HEK293 (cell line): ENCODE results near the gene ATP8A1.
A peak's percentile ranks its signal among the peaks of the same experiment; 100 is the strongest.

Source experiments
- CTCF ChIA-PET: fragments of 350-600 bp; formaldehyde crosslinking; extraction: SDS; loops from one replicate; lab custom pipeline; 2021; ENCODE audit warnings: antibody characterized with exemption; lab: Yijun Ruan, JAX
- POLR2A ChIA-PET: fragments of 300-600 bp; formaldehyde crosslinking; extraction: SDS; loops from one replicate; lab custom pipeline; 2020; ENCODE audit warnings: antibody characterized with exemption, inconsistent platforms; lab: Yijun Ruan, JAX
- H3K27ac ChIP-seq: fragments of 200-500 bp; sonication (Bioruptor generic); 2 replicates; pipeline ENCODE4 v1.5.1; 2014; ENCODE audit warnings: low read depth, low read length, control low read depth, inconsistent platforms; ENCODE audit errors: extremely low read depth
- H3K36me3 ChIP-seq, 2 experiments: fragments of 200-500 bp in 1 of 2; sonication (Bioruptor generic) in 1 of 2; 1 replicate in 1 of 2; 2 replicates in 1 of 2; pipeline ENCODE4 v1.5.1; 2014 to 2017; ENCODE audit warnings: inconsistent platforms in 2 of 2, low read length in 2 of 2; ENCODE audit not compliant: control insufficient read depth in 2 of 2, insufficient read depth in 1 of 2
- H3K4me1 ChIP-seq: fragments of 200-500 bp; sonication (Bioruptor generic); 2 replicates; pipeline ENCODE4 v1.5.1; 2014; ENCODE audit warnings: mild to moderate bottlenecking, low read length, inconsistent platforms; ENCODE audit not compliant: control insufficient read depth, insufficient read depth
- H3K4me3 ChIP-seq: 2 replicates; pipeline ENCODE4 v1.5.1; 2011; ENCODE audit warnings: low read depth, mild to moderate bottlenecking, control low read depth, low read length, moderate library complexity
- H3K9me3 ChIP-seq: fragments of 200-500 bp; sonication (Bioruptor generic); 2 replicates; pipeline ENCODE4 v1.5.1; 2014; ENCODE audit warnings: low read depth, low read length, inconsistent platforms; ENCODE audit not compliant: control insufficient read depth, insufficient read depth
- INSM2 ChIP-seq: fragments of 450-650 bp; formaldehyde crosslinking; IDR thresholded peaks from 2 replicates; pipeline ENCODE4 v1.5.1; 2016; ENCODE audit warnings: missing biosample characterization, missing genetic modification characterization
- KLF9 ChIP-seq: fragments of 450-650 bp; formaldehyde crosslinking; IDR thresholded peaks from 2 replicates; pipeline ENCODE4 v1.5.1; 2016; ENCODE audit warnings: missing biosample characterization, missing genetic modification characterization, low read depth
- PATZ1 ChIP-seq: fragments of 450-650 bp; formaldehyde crosslinking; IDR thresholded peaks from 2 replicates; pipeline ENCODE4 v1.5.1; 2016; ENCODE audit warnings: missing biosample characterization, missing genetic modification characterization
- PRDM1 ChIP-seq: fragments of 450-650 bp; formaldehyde crosslinking; IDR thresholded peaks from 2 replicates; pipeline ENCODE4; 2016; ENCODE audit warnings: missing biosample characterization, missing genetic modification characterization
- SP2 ChIP-seq: fragments of 450-650 bp; formaldehyde crosslinking; IDR thresholded peaks from 2 replicates; pipeline ENCODE4 v1.5.1; 2016; ENCODE audit warnings: missing biosample characterization, missing genetic modification characterization
- SP3 ChIP-seq: fragments of 450-650 bp; formaldehyde crosslinking; IDR thresholded peaks from 2 replicates; pipeline ENCODE4 v1.5.1; 2016; ENCODE audit warnings: missing biosample characterization, missing genetic modification characterization
- WT1 ChIP-seq: fragments of 450-650 bp; formaldehyde crosslinking; IDR thresholded peaks from 2 replicates; pipeline ENCODE4 v1.5.1; 2016; ENCODE audit warnings: missing biosample characterization, missing genetic modification characterization
- ZBTB10 ChIP-seq: fragments of 450-650 bp; formaldehyde crosslinking; IDR thresholded peaks from 2 replicates; pipeline ENCODE4 v1.5.1; 2016; ENCODE audit warnings: missing biosample characterization, missing genetic modification characterization
- ZBTB17 ChIP-seq: fragments of 450-650 bp; formaldehyde crosslinking; IDR thresholded peaks from 2 replicates; pipeline ENCODE4 v1.5.1; 2016; ENCODE audit warnings: missing biosample characterization, missing genetic modification characterization
- ZBTB21 ChIP-seq: fragments of 450-650 bp; formaldehyde crosslinking; IDR thresholded peaks from 2 replicates; pipeline ENCODE4 v1.5.1; 2017; ENCODE audit warnings: missing biosample characterization, missing genetic modification characterization
- ZFP3 ChIP-seq: fragments of 450-650 bp; formaldehyde crosslinking; IDR thresholded peaks from 2 replicates; pipeline ENCODE4 v1.5.1; 2016; ENCODE audit warnings: low read depth, missing biosample characterization, missing genetic modification characterization
- ZNF146 ChIP-seq: fragments of 450-650 bp; formaldehyde crosslinking; IDR thresholded peaks from 2 replicates; pipeline ENCODE4 v1.5.1; 2016; ENCODE audit warnings: missing biosample characterization, missing genetic modification characterization
- ZNF175 ChIP-seq: fragments of 450-650 bp; formaldehyde crosslinking; IDR thresholded peaks from 2 replicates; pipeline ENCODE4 v1.5.1; 2016; ENCODE audit warnings: missing biosample characterization, missing genetic modification characterization
- ZNF23 ChIP-seq: fragments of 450-650 bp; formaldehyde crosslinking; IDR thresholded peaks from 2 replicates; pipeline ENCODE4 v1.5.1; 2016; ENCODE audit warnings: missing biosample characterization, missing genetic modification characterization, borderline replicate concordance
- ZNF280C ChIP-seq: fragments of 450-650 bp; formaldehyde crosslinking; IDR thresholded peaks from 2 replicates; pipeline ENCODE4 v1.5.1; 2016; ENCODE audit warnings: missing biosample characterization, missing genetic modification characterization
- ZNF324 ChIP-seq: fragments of 450-650 bp; formaldehyde crosslinking; IDR thresholded peaks from 2 replicates; pipeline ENCODE4 v1.5.1; 2016; ENCODE audit warnings: missing biosample characterization, missing genetic modification characterization
- ZNF350 ChIP-seq: fragments of 450-650 bp; formaldehyde crosslinking; IDR thresholded peaks from 2 replicates; pipeline ENCODE4 v1.5.0; 2017; ENCODE audit warnings: missing biosample characterization, mild to moderate bottlenecking, missing genetic modification characterization
- ZNF37A ChIP-seq: fragments of 450-650 bp; IDR thresholded peaks from 2 replicates; pipeline ENCODE4 v1.5.1; 2018; ENCODE audit warnings: missing biosample characterization, missing genetic modification characterization
- ZNF473 ChIP-seq: fragments of 450-650 bp; formaldehyde crosslinking; IDR thresholded peaks from 2 replicates; pipeline ENCODE4 v1.5.1; 2017; ENCODE audit warnings: missing biosample characterization, missing genetic modification characterization
- ZNF623 ChIP-seq: fragments of 450-650 bp; formaldehyde crosslinking; IDR thresholded peaks from 2 replicates; pipeline ENCODE4 v1.5.1; 2016; ENCODE audit warnings: missing biosample characterization, missing genetic modification characterization
- ZNF654 ChIP-seq: fragments of 450-650 bp; formaldehyde crosslinking; IDR thresholded peaks from 2 replicates; pipeline ENCODE4 v1.5.1; 2016; ENCODE audit warnings: low read depth, missing biosample characterization, missing genetic modification characterization
- ZNF677 ChIP-seq: fragments of 450-650 bp; IDR thresholded peaks from 2 replicates; pipeline ENCODE4 v1.5.0; 2018; ENCODE audit warnings: missing biosample characterization, mild to moderate bottlenecking, missing genetic modification characterization, moderate library complexity
- ZSCAN16 ChIP-seq: fragments of 450-650 bp; formaldehyde crosslinking; IDR thresholded peaks from 2 replicates; pipeline ENCODE4 v1.5.1; 2016; ENCODE audit warnings: missing biosample characterization, missing genetic modification characterization

The ATP8A1 gene

GRCh38 chr4:42519803-42520417 is 137.0 kb downstream of the ATP8A1 start:
- no peak overlapping the region for H3K4me3 ChIP-seq
- no peaks in the 10 kb centered on the region for H3K9me3 ChIP-seq
- peaks cover 0 to 26% of the 10 kb centered on the region in 2 experiments; a peak in 1 of 3 replicates for H3K36me3 ChIP-seq
- no peak overlapping the region for H3K27ac ChIP-seq
- CTCF ChIA-PET = interaction anchor here (0.6 to 5.5 kb wide), 16 partner anchors 9 to 239 kb away, joined by 3 to 69 read pairs (median 4); no protein-coding TSS in a partner anchor
- TF ChIP-seq SP3 (no peak), ZBTB21 (tag by site-specific recombination) (no peak), ZNF654 (tag by site-specific recombination) (peak; percentile 62), PATZ1 (tag by site-specific recombination) (no peak)
- no peaks in the 10 kb centered on the region for H3K4me1 ChIP-seq
- POLR2A ChIA-PET = no interaction called here

GRCh38 chr4:42515156-42515884 is 141.6 kb downstream of the ATP8A1 start:
- no peaks in the 10 kb centered on the region for H3K36me3 ChIP-seq

GRCh38 chr4:42513748-42514492 is 143.0 kb downstream of the ATP8A1 start:
- Histone ChIP-seq H3K4me3 (no peak overlapping the region), H3K27ac (no peak overlapping the region), H3K4me1 (no peaks in the 10 kb centered on the region), H3K36me3 (no peaks in the 10 kb centered on the region), H3K9me3 (no peaks in the 10 kb centered on the region)
- ChIA-PET POLR2A (interaction anchor here (0.6 kb wide), 1 partner anchor 130 kb away, joined by 3 read pairs; no protein-coding TSS in a partner anchor), CTCF (no interaction called here)
- TF ChIP-seq ZBTB17 (tag by site-specific recombination) (no peak), ZNF37A (tag by site-specific recombination) (no peak), ZNF623 (no peak), INSM2 (tag by site-specific recombination) (no peak), ZNF324 (tag by site-specific recombination) (no peak), ZNF350 (tag by site-specific recombination) (no peak), ZNF175 (tag by site-specific recombination) (no peak), ZNF280C (tag by site-specific recombination) (no peak), ZBTB10 (tag by site-specific recombination) (no peak), ZNF23 (tag by site-specific recombination) (no peak), PRDM1 (tag by site-specific recombination) (no peak), ZFP3 (no peak), WT1 (tag by site-specific recombination) (no peak), ZSCAN16 (no peak), KLF9 (tag by site-specific recombination) (no peak), ZNF146 (tag by site-specific recombination) (no peak)

More at GRCh38 chr4:42515156-42515884, 141.6 kb downstream of the ATP8A1 start:
- no peaks in the 10 kb centered on the region for H3K4me1 ChIP-seq
- no peak overlapping the region for H3K4me3 ChIP-seq
- no peak for TF ChIP-seq ZNF677
- no peak for TF ChIP-seq ZNF473 (tag by site-specific recombination)
- no peak for TF ChIP-seq SP2
- ChIA-PET CTCF (interaction anchor here (0.7 to 0.9 kb wide), 2 partner anchors 235 to 341 kb away, joined by 3 to 4 read pairs; no protein-coding TSS in a partner anchor), POLR2A (no interaction called here)
- H3K9me3 ChIP-seq = no peaks in the 10 kb centered on the region
- no peak overlapping the region for H3K27ac ChIP-seq
